Liver (tissue), 3 donors: ENCODE results near the gene CYP4F11.
"Not testable (repeated sequence)": the region's sequence is repeated elsewhere in the genome, so short reads cannot be mapped to it uniquely, and the experiment has no call there.

Experiments used
- EGR1 ChIP-seq, 2 donors: IDR thresholded peaks; 2 replicates each; pipeline ENCODE4 v1.6.1; 2016 to 2018; ENCODE audit warnings: antibody characterized with exemption in 2 of 2, low read depth in 2 of 2
- FOXA1 ChIP-seq: IDR thresholded peaks from 2 replicates; pipeline ENCODE4 v1.6.1; 2016; ENCODE audit warnings: antibody characterized with exemption
- GABPA ChIP-seq, 2 donors: IDR thresholded peaks in 1 of 2; conservative IDR thresholded peaks in 1 of 2; 2 replicates each; pipeline ENCODE4 v1.6.1; 2016; ENCODE audit warnings: antibody characterized with exemption in 2 of 2, mild to moderate bottlenecking in 1 of 2, moderate library complexity in 1 of 2
- MAX ChIP-seq: IDR thresholded peaks from 2 replicates; pipeline ENCODE4 v1.6.1; 2016; ENCODE audit warnings: antibody characterized with exemption
- RAD21 ChIP-seq, 2 donors: IDR thresholded peaks; 2 replicates each; pipeline ENCODE4 v1.6.1; 2016; ENCODE audit warnings: antibody characterized with exemption in 2 of 2, mild to moderate bottlenecking in 2 of 2
- SP1 ChIP-seq: IDR thresholded peaks from 2 replicates; pipeline ENCODE4 v1.6.1; 2018; ENCODE audit warnings: antibody characterized with exemption, mild to moderate bottlenecking
- TF ChIP-seq, protein P1 (sequence below): fragments of 150-350 bp; IDR thresholded peaks from 2 replicates; pipeline ENCODE4 v1.5.1; 2017; ENCODE audit warnings: improper control_type of control experiment, low read depth, low read length; ENCODE audit not compliant: missing input control
- TF ChIP-seq, protein P2 (sequence below): IDR thresholded peaks from 2 replicates; pipeline ENCODE4 v1.6.1; 2016; ENCODE audit warnings: antibody characterized with exemption, mild to moderate bottlenecking
- donor health status: healthy.
- donor health status: healthy.

DNA sequence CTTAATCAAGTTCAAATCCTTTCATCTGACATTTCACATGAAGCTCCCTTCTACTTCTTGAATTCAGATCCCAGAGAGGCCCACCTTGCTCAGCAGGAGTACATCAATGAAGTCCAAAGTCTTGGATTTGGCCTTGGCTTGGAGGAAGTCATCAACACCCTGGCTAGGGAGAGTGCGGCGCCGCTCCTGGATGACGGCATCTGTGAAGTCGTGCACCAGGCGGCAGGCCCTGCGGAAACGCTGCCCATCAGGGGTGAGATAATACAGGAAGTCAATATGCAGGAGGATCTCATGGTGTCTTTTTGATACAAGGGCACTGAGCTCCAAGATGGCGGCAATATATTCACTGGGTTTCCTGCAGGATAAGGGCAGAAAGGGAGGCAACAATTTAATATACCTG is 45.0 kb downstream of the CYP4F11 start:
- TF ChIP-seq, protein P1, sequence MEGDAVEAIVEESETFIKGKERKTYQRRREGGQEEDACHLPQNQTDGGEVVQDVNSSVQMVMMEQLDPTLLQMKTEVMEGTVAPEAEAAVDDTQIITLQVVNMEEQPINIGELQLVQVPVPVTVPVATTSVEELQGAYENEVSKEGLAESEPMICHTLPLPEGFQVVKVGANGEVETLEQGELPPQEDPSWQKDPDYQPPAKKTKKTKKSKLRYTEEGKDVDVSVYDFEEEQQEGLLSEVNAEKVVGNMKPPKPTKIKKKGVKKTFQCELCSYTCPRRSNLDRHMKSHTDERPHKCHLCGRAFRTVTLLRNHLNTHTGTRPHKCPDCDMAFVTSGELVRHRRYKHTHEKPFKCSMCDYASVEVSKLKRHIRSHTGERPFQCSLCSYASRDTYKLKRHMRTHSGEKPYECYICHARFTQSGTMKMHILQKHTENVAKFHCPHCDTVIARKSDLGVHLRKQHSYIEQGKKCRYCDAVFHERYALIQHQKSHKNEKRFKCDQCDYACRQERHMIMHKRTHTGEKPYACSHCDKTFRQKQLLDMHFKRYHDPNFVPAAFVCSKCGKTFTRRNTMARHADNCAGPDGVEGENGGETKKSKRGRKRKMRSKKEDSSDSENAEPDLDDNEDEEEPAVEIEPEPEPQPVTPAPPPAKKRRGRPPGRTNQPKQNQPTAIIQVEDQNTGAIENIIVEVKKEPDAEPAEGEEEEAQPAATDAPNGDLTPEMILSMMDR, result not testable (repeated sequence)
- not testable (repeated sequence) for TF ChIP-seq EGR1 (IDR thresholded peaks at IDR 0.05; ENCODE audit: low read depth in 2 of 2); GABPA (IDR thresholded peaks at IDR 0.05 in 1 of 2, conservative IDR thresholded peaks at IDR 0.05 in 1 of 2); SP1; RAD21 (IDR thresholded peaks at IDR 0.05); MAX; FOXA1
- TF ChIP-seq, protein P2, sequence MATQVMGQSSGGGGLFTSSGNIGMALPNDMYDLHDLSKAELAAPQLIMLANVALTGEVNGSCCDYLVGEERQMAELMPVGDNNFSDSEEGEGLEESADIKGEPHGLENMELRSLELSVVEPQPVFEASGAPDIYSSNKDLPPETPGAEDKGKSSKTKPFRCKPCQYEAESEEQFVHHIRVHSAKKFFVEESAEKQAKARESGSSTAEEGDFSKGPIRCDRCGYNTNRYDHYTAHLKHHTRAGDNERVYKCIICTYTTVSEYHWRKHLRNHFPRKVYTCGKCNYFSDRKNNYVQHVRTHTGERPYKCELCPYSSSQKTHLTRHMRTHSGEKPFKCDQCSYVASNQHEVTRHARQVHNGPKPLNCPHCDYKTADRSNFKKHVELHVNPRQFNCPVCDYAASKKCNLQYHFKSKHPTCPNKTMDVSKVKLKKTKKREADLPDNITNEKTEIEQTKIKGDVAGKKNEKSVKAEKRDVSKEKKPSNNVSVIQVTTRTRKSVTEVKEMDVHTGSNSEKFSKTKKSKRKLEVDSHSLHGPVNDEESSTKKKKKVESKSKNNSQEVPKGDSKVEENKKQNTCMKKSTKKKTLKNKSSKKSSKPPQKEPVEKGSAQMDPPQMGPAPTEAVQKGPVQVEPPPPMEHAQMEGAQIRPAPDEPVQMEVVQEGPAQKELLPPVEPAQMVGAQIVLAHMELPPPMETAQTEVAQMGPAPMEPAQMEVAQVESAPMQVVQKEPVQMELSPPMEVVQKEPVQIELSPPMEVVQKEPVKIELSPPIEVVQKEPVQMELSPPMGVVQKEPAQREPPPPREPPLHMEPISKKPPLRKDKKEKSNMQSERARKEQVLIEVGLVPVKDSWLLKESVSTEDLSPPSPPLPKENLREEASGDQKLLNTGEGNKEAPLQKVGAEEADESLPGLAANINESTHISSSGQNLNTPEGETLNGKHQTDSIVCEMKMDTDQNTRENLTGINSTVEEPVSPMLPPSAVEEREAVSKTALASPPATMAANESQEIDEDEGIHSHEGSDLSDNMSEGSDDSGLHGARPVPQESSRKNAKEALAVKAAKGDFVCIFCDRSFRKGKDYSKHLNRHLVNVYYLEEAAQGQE, result not testable (repeated sequence)
